ENCODE measurements around the gene HABP2.

The HABP2 gene

GRCh38 chr10:113572520-113573290 is 19.9 kb downstream of the HABP2 start:
- H3K27ac ChIP-seq: no peak overlapping the region
- no peak for DNase-seq (ENCODE audit: low spot score)
- no peak overlapping the region for H3K4me3 ChIP-seq
- TF ChIP-seq, protein P1, sequence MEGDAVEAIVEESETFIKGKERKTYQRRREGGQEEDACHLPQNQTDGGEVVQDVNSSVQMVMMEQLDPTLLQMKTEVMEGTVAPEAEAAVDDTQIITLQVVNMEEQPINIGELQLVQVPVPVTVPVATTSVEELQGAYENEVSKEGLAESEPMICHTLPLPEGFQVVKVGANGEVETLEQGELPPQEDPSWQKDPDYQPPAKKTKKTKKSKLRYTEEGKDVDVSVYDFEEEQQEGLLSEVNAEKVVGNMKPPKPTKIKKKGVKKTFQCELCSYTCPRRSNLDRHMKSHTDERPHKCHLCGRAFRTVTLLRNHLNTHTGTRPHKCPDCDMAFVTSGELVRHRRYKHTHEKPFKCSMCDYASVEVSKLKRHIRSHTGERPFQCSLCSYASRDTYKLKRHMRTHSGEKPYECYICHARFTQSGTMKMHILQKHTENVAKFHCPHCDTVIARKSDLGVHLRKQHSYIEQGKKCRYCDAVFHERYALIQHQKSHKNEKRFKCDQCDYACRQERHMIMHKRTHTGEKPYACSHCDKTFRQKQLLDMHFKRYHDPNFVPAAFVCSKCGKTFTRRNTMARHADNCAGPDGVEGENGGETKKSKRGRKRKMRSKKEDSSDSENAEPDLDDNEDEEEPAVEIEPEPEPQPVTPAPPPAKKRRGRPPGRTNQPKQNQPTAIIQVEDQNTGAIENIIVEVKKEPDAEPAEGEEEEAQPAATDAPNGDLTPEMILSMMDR (IDR thresholded peaks at IDR 0.05): no peak

DNA sequence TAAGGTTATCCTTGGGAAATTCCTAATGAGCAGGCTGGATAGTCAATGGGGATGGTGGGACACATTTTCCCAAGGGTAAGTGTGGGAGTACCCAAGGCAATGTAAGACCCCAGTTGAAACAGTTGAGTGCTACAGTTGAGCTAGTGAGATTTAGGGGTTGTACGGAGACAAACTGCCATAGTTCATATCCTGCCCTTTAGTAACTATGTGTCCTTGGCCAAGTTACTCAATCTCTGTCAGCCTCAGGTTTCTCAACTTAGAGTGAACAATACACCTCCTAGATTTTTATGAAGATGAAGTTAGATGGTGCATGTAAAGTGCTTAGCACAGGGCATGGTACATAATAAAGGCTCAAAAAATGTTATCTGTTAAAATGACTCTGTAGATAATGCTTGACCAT is 20.5 kb downstream of the HABP2 start:
- TF ChIP-seq, protein P1 (IDR thresholded peaks at IDR 0.05): no peak
- Histone ChIP-seq H3K4me3 (no peak overlapping the region), H3K27ac (no peak overlapping the region)
- no peak for DNase-seq (ENCODE audit: low spot score)

GRCh38 chr10:113576852-113577251 is 24.0 kb downstream of the HABP2 start:
- H3K4me3 ChIP-seq: no peak overlapping the region
- no peak overlapping the region for H3K27ac ChIP-seq
- TF ChIP-seq, protein P1 (IDR thresholded peaks at IDR 0.05): no peak
- DNase-seq (ENCODE audit: low spot score): no peak

- TF ChIP-seq, protein P1 (IDR thresholded peaks at IDR 0.05): no peak
- no peak for DNase-seq (ENCODE audit: low spot score)
- Histone ChIP-seq H3K4me3 (no peak overlapping the region), H3K27ac (no peak overlapping the region)
Observed at GRCh38 chr10:113578773-113579172, 25.9 kb downstream of the HABP2 start.

DNA sequence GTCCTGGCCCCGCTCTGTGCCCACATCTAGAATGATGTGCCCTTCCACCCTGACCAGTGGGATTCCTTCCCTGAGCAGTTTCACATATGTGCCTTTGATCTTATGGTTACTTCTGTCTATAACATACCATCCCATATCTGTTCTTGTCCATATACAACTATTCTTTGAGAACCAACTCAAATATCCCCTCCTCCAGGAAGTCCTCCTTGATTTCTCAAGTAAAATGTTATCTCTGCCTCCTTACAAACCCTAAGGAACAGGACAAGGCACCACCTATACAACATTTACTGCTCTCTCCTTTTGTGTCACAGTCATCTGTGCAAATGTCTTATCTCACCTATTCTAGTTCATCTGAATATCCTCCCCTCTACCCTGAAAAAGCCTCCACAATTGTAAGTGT is 28.2 kb downstream of the HABP2 start:
- Histone ChIP-seq H3K4me3 (no peak overlapping the region), H3K27ac (no peak overlapping the region)
- DNase-seq (ENCODE audit: low spot score): no peak
- TF ChIP-seq, protein P1 (IDR thresholded peaks at IDR 0.05): no peak

GRCh38 chr10:113583571-113583970 is 30.7 kb downstream of the HABP2 start:
- Histone ChIP-seq H3K27ac (no peak overlapping the region), H3K4me3 (no peak overlapping the region)
- DNase-seq (ENCODE audit: low spot score): no peak
- TF ChIP-seq, protein P1 (IDR thresholded peaks at IDR 0.05): no peak

GRCh38 chr10:113585949-113586348 is 33.1 kb downstream of the HABP2 start:
- TF ChIP-seq, protein P1 (IDR thresholded peaks at IDR 0.05): no peak
- H3K27ac ChIP-seq: no peak overlapping the region
- no peak overlapping the region for H3K4me3 ChIP-seq
- no peak for DNase-seq (ENCODE audit: low spot score)

All from coronary artery (tissue), 2 donors.